Measurements from ENCODE around the gene HDAC5.
"Not testable (repeated sequence)": the region's sequence is repeated elsewhere in the genome, so short reads cannot be mapped to it uniquely, and the experiment has no call there.

The HDAC5 gene

GRCh38 chr17:44123356-44124117, at the start of gene HDAC5:
HDAC5 (minus strand) TSS chr17:44123641; CDS start chr17:44117515, 6,126 bp downstream.
- peak; percentile 84 for DNase-seq

GRCh38 chr17:44171931-44172455, 48.6 kb upstream of the HDAC5 start:
- no peak for DNase-seq

- peak; percentile 33 for DNase-seq
Observed at GRCh38 chr17:44170499-44171201, 47.2 kb upstream of the HDAC5 start, which contains the start of gene ASB16. ASB16 (plus strand) TSS chr17:44170704; CDS start chr17:44170790, 86 bp downstream.

GRCh38 chr17:44170135-44170498, 46.7 kb upstream of the HDAC5 start:
- no peak for DNase-seq

GRCh38 chr17:44167181-44167861, 43.9 kb upstream of the HDAC5 start:
- no peak for DNase-seq

- DNase-seq, result no peak
Observed at GRCh38 chr17:44164476-44164875, 41.0 kb upstream of the HDAC5 start.

- no peak for DNase-seq
Observed at GRCh38 chr17:44159519-44160210, 36.2 kb upstream of the HDAC5 start.

- no peak for DNase-seq
Observed at GRCh38 chr17:44155488-44155887, 32.0 kb upstream of the HDAC5 start.

- DNase-seq, result no peak
Observed at GRCh38 chr17:44152875-44153274, 29.4 kb upstream of the HDAC5 start.

- no peak for DNase-seq
Observed at GRCh38 chr17:44149750-44150329, 26.4 kb upstream of the HDAC5 start.

- DNase-seq, result not testable (repeated sequence)
Observed at GRCh38 chr17:44149066-44149465, 25.6 kb upstream of the HDAC5 start.

GRCh38 chr17:44147812-44148211, 24.4 kb upstream of the HDAC5 start:
- no peak for DNase-seq

GRCh38 chr17:44146375-44147346, 23.2 kb upstream of the HDAC5 start:
- no peak for DNase-seq

GRCh38 chr17:44144966-44145739, 21.7 kb upstream of the HDAC5 start:
- DNase-seq, result no peak

GRCh38 chr17:44143921-44144320, 20.5 kb upstream of the HDAC5 start:
- DNase-seq, result not testable (repeated sequence)

- peak; percentile 14 for DNase-seq
Observed at GRCh38 chr17:44137891-44138709, 14.7 kb upstream of the HDAC5 start.

GRCh38 chr17:44134752-44135568, 11.5 kb upstream of the HDAC5 start:
- no peak for DNase-seq

- no peak for DNase-seq
Observed at GRCh38 chr17:44133918-44134476, 10.6 kb upstream of the HDAC5 start.

All from NCI-H1105 treated with DMSO at 0.1 percent for 48 hours (cell line).